Mammary epithelial cell (primary cell): ENCODE data around the gene MOCS1.

ENCODE experiments used
- CTCF ChIP-seq, 2 donors: IDR thresholded peaks in 1 of 2; conservative IDR thresholded peaks in 1 of 2; 2 replicates each; pipeline ENCODE4 v1.5.1; 2011 to 2012; ENCODE audit warnings: inconsistent platforms in 2 of 2, low read length in 2 of 2, mild to moderate bottlenecking in 2 of 2, control low read depth in 1 of 2, low read depth in 1 of 2; ENCODE audit not compliant: insufficient read depth in 1 of 2; ENCODE audit errors: extremely low read depth in 1 of 2
- EZH2 ChIP-seq: IDR thresholded peaks from 2 replicates; pipeline ENCODE4 v1.6.1; 2012; ENCODE audit warnings: low read length, inconsistent platforms, borderline replicate concordance

GRCh38 chr6:39953076-39953618 is 18.9 kb upstream of the MOCS1 start:
- TF ChIP-seq CTCF (conservative IDR thresholded peaks at IDR 0.05 in 1 of 2, IDR thresholded peaks at IDR 0.05 in 1 of 2; ENCODE audit: extremely low read depth in 1 of 2, insufficient read depth in 1 of 2, low read depth in 1 of 2, low read length in 2 of 2): no peak
- no peak for TF ChIP-seq EZH2
